HepG2 (cell line): ENCODE measurements around the gene USP5. TPM values are rescaled to one million over a fixed set of nuclear protein-coding genes. Genes with fewer than 3 reads are reported as not detected.

ENCODE experiments used
- CSRNP2 ChIP-seq: sonication (generic); formaldehyde crosslinking; conservative IDR thresholded peaks from 2 replicates; pipeline ENCODE4 v1.8.0; 2022; ENCODE audit warnings: low read depth, missing genetic modification reagents
- HHEX ChIP-seq: IDR thresholded peaks from 2 replicates; pipeline ENCODE4 v1.6.1; 2016; ENCODE audit warnings: control low read depth
- KDM1A ChIP-seq: IDR thresholded peaks from 2 replicates; pipeline ENCODE4 v1.6.1; 2016; ENCODE audit warnings: missing compliant biosample characterization
- KDM4B ChIP-seq: sonication (generic); formaldehyde crosslinking; IDR thresholded peaks from 2 replicates; pipeline ENCODE4 v1.4.0; 2020; ENCODE audit warnings: missing genetic modification reagents
- KMT2B ChIP-seq: IDR thresholded peaks from 2 replicates; pipeline ENCODE4 v1.6.1; 2016; ENCODE audit warnings: missing genetic modification reagents, missing compliant biosample characterization
- LRRFIP1 ChIP-seq: sonication (generic); formaldehyde crosslinking; conservative IDR thresholded peaks from 2 replicates; pipeline ENCODE4 v1.4.0; 2020; ENCODE audit warnings: missing genetic modification reagents
- MED8 ChIP-seq: sonication (generic); formaldehyde crosslinking; IDR thresholded peaks from 2 replicates; pipeline ENCODE4 v1.8.1; 2023; ENCODE audit warnings: mild to moderate bottlenecking, missing genetic modification reagents; ENCODE audit not compliant: insufficient replicate concordance
- MEF2D ChIP-seq: sonication (generic); formaldehyde crosslinking; IDR thresholded peaks from 2 replicates; pipeline ENCODE4 v1.5.1; 2020; ENCODE audit warnings: mild to moderate bottlenecking, missing genetic modification reagents
- STAT5B ChIP-seq: sonication (generic); formaldehyde crosslinking; IDR thresholded peaks from 2 replicates; pipeline ENCODE4 v1.4.0; 2020; ENCODE audit warnings: missing genetic modification reagents
- ZNF136 ChIP-seq: sonication (generic); formaldehyde crosslinking; IDR thresholded peaks from 2 replicates; pipeline ENCODE4 v1.8.1; 2022; ENCODE audit warnings: low read depth, mild to moderate bottlenecking, moderate library complexity, missing genetic modification reagents
- ZNF329 ChIP-seq: sonication (generic); formaldehyde crosslinking; IDR thresholded peaks from 2 replicates; pipeline ENCODE4 v1.9.0; 2021; ENCODE audit warnings: low read depth, mild to moderate bottlenecking, missing genetic modification reagents
- ZNF33B ChIP-seq: sonication (generic); formaldehyde crosslinking; IDR thresholded peaks from 2 replicates; pipeline ENCODE4 v1.5.1; 2020; ENCODE audit warnings: mild to moderate bottlenecking, missing genetic modification reagents
- ZNF34 ChIP-seq: sonication (generic); formaldehyde crosslinking; IDR thresholded peaks from 2 replicates; pipeline ENCODE4 v1.4.0; 2020; ENCODE audit warnings: mild to moderate bottlenecking, missing genetic modification reagents, borderline replicate concordance
- ZNF468 ChIP-seq: sonication (generic); formaldehyde crosslinking; IDR thresholded peaks from 2 replicates; pipeline ENCODE4 v1.8.0; 2022; ENCODE audit warnings: mild to moderate bottlenecking, moderate library complexity, missing genetic modification reagents
- ZNF557 ChIP-seq: sonication (generic); formaldehyde crosslinking; IDR thresholded peaks from 2 replicates; pipeline ENCODE4 v1.4.0; 2020; ENCODE audit warnings: missing genetic modification reagents
- polyA plus RNA-seq, 8 experiments: library from polyadenylated mRNA; depleted of rRNA in 3 of 8; stranded (reverse) in 7 of 8; unstranded in 1 of 8; fragments of >200 nt; fragmentation: Illumina TruSeq in 4 of 8; extraction: Trizol in 4 of 8; gene quantifications; 2 replicates each; pipeline versions ENCODE4 v1.2.1 to v1.2.3, GENCODE V29; 2011 to 2016; ENCODE audit warnings: low read depth in 4 of 8, missing spikeins in 1 of 8, mixed read lengths in 1 of 8; ENCODE audit not compliant: insufficient read depth in 1 of 8
- total RNA-seq, 5 experiments: library from RNA; depleted of rRNA; stranded (reverse); fragments of >200 nt; fragmentation: Illumina TruSeq; extraction: Trizol; gene quantifications; 2 replicates each; pipeline ENCODE4 v1.2.3, GENCODE V29; 2016; ENCODE audit warnings: low read depth in 1 of 5
- TF ChIP-seq, protein P1 (sequence below): sonication (generic); formaldehyde crosslinking; IDR thresholded peaks from 2 replicates; pipeline ENCODE4 v1.4.0; 2020; ENCODE audit warnings: mild to moderate bottlenecking, missing genetic modification reagents
- TF ChIP-seq, protein P2 (sequence below): sonication (generic); formaldehyde crosslinking; IDR thresholded peaks from 2 replicates; pipeline ENCODE4 v1.5.0; 2020; ENCODE audit warnings: mild to moderate bottlenecking, missing genetic modification reagents

The USP5 gene
- total and polyA plus RNA-seq, 2 of the 13 experiments (the other 11 are each of a cell fraction or from before 2014, with no cell fraction given): 39.6 to 56.0 TPM

GRCh38 chr12:6851921-6852650, at the start of gene USP5 (continued):
- TF ChIP-seq CSRNP2 (CRISPR knock-in tag) (no peak), ZNF557 (CRISPR knock-in tag) (no peak), ZNF468 (no peak), MED8 (CRISPR knock-in tag) (peak; percentile 25), KMT2B (CRISPR knock-in tag) (peak; percentile 73), ZNF34 (CRISPR knock-in tag) (0 out of 2 replicates have a peak, but pooled peaks have one; percentile 33), MEF2D (peak; percentile 74), STAT5B (CRISPR knock-in tag) (no peak), HHEX (no peak), LRRFIP1 (CRISPR knock-in tag) (no peak), KDM4B (CRISPR knock-in tag) (no peak), KDM1A (CRISPR knock-in tag) (no peak), ZNF136 (CRISPR knock-in tag) (0 out of 2 replicates have a peak, but pooled peaks have one; percentile 45), ZNF33B (peak; percentile 57; the same call in 1 of the 2 replicates), ZNF329 (CRISPR knock-in tag) (peak; percentile 68; the same call in 1 of the 2 replicates)
- TF ChIP-seq, protein P1, sequence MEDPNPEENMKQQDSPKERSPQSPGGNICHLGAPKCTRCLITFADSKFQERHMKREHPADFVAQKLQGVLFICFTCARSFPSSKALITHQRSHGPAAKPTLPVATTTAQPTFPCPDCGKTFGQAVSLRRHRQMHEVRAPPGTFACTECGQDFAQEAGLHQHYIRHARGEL (CRISPR knock-in tag): no peak
- TF ChIP-seq, protein P2, sequence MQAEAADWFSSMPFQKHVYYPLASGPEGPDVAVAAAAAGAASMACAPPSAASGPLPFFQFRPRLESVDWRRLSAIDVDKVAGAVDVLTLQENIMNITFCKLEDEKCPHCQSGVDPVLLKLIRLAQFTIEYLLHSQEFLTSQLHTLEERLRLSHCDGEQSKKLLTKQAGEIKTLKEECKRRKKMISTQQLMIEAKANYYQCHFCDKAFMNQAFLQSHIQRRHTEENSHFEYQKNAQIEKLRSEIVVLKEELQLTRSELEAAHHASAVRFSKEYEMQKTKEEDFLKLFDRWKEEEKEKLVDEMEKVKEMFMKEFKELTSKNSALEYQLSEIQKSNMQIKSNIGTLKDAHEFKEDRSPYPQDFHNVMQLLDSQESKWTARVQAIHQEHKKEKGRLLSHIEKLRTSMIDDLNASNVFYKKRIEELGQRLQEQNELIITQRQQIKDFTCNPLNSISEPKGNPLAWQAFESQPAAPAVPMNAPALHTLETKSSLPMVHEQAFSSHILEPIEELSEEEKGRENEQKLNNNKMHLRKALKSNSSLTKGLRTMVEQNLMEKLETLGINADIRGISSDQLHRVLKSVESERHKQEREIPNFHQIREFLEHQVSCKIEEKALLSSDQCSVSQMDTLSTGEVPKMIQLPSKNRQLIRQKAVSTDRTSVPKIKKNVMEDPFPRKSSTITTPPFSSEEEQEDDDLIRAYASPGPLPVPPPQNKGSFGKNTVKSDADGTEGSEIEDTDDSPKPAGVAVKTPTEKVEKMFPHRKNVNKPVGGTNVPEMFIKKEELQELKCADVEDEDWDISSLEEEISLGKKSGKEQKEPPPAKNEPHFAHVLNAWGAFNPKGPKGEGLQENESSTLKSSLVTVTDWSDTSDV: peak; percentile 89; the same call in 1 of the 2 replicates
